ENCODE results near the gene UBAP1L.
"Not testable (repeated sequence)": the region's sequence is repeated elsewhere in the genome, so short reads cannot be mapped to it uniquely, and the experiment has no call there.

- not testable (repeated sequence) for TF ChIP-seq TAF1 (IDR thresholded peaks at IDR 0.05; ENCODE audit: borderline replicate concordance, low read depth, low read length); POLR2AphosphoS5 (IDR thresholded peaks at IDR 0.05; ENCODE audit: low read depth, low read length)
Measured at GRCh38 chr15:65074946-65075345, 40.1 kb downstream of the UBAP1L start.

Measured in GM12892 (cell line).